CD4-positive, alpha-beta memory T cell (primary cell): ENCODE results near the gene SLCO3A1. TPM values are rescaled to one million over a fixed set of nuclear protein-coding genes. Genes with fewer than 3 reads are reported as not detected.
"Not testable (repeated sequence)": the region's sequence is repeated elsewhere in the genome, so short reads cannot be mapped to it uniquely, and the experiment has no call there.

Source experiments
- CTCF ChIA-PET: fragments of 350-600 bp; sonication (Branson Sonifier 250); formaldehyde crosslinking; loops from one replicate; lab custom pipeline; 2021; ENCODE audit warnings: inconsistent platforms; ENCODE audit not compliant: partially characterized antibody; lab: Charles Lee
- POLR2A ChIA-PET: fragments of 350-600 bp; sonication (Branson Sonifier 250); formaldehyde crosslinking; loops from one replicate; lab custom pipeline; 2021; ENCODE audit not compliant: partially characterized antibody; lab: Charles Lee
- DNase-seq, 5 donors: peaks; one replicate each; pipeline versions ENCODE4 v3.0.0 to v3.0.0-alpha.2; 2020 to 2022; ENCODE audit warnings: mixed read lengths in 1 of 5
- H3K27ac ChIP-seq: one replicate; pipeline ENCODE4 v1.7.0; 2013; ENCODE audit warnings: low read depth, low read length
- H3K27me3 ChIP-seq: 2 replicates; pipeline ENCODE4 v1.7.0; 2013; ENCODE audit warnings: mild to moderate bottlenecking, low read length, moderate library complexity; ENCODE audit not compliant: insufficient read depth
- H3K36me3 ChIP-seq: 2 replicates; pipeline ENCODE4 v1.7.0; 2013; ENCODE audit warnings: mild to moderate bottlenecking, low read length, moderate library complexity; ENCODE audit not compliant: insufficient read depth
- H3K4me1 ChIP-seq: 2 replicates; pipeline ENCODE4 v1.7.0; 2013; ENCODE audit warnings: mild to moderate bottlenecking, low read length, moderate library complexity; ENCODE audit not compliant: insufficient read depth
- H3K4me3 ChIP-seq, 2 donors: one replicate each; pipeline ENCODE4 v1.7.0; 2013; ENCODE audit warnings: low read length in 2 of 2, mild to moderate bottlenecking in 1 of 2
- H3K9me3 ChIP-seq, 2 donors: one replicate each; pipeline ENCODE4 v1.7.0; 2013; ENCODE audit warnings: low read length in 2 of 2, control low read depth in 1 of 2; ENCODE audit not compliant: control insufficient read depth in 1 of 2
- H3K27ac Mint-ChIP-seq, 7 donors: one replicate each; pipeline ENCODE4 v1.8.0; 2020 to 2021; ENCODE audit warnings: mixed read lengths in 7 of 7, mild to moderate bottlenecking in 6 of 7, inconsistent platforms in 3 of 7, moderate library complexity in 3 of 7
- H3K27me3 Mint-ChIP-seq, 2 donors: one replicate each; pipeline ENCODE4 v1.8.0; 2020 to 2021; ENCODE audit warnings: mixed read lengths in 2 of 2
- H3K36me3 Mint-ChIP-seq, 2 donors: one replicate each; pipeline ENCODE4 v1.8.0; 2020 to 2021; ENCODE audit warnings: mixed read lengths in 2 of 2, inconsistent platforms in 1 of 2, mild to moderate bottlenecking in 1 of 2
- H3K4me1 Mint-ChIP-seq, 4 donors: one replicate each; pipeline ENCODE4 v1.8.0; 2020 to 2021; ENCODE audit warnings: mixed read lengths in 4 of 4, mild to moderate bottlenecking in 1 of 4
- H3K4me3 Mint-ChIP-seq, 8 donors: one replicate each; pipeline ENCODE4 v1.8.0; 2020 to 2021; ENCODE audit warnings: mixed read lengths in 8 of 8, mild to moderate bottlenecking in 7 of 8, moderate library complexity in 6 of 8, inconsistent platforms in 3 of 8
- H3K9me3 Mint-ChIP-seq, 8 donors: one replicate each; pipeline ENCODE4 v1.8.0; 2020 to 2021; ENCODE audit warnings: mixed read lengths in 8 of 8, mild to moderate bottlenecking in 5 of 8, inconsistent platforms in 3 of 8, moderate library complexity in 1 of 8
- intact Hi-C: fragments of 100-400 bp; cut with micrococcal nuclease; formaldehyde crosslinking; loops from one replicate; pipeline ENCODE4 v1.15.1; 2023
- polyA plus RNA-seq, 2 donors: library from polyadenylated mRNA; unstranded; fragments of 300-500 nt; fragmentation: Illumina TruSeq; gene quantifications; one replicate each; pipeline ENCODE4 v1.2.3, GENCODE V29; 2021
- total RNA-seq, 2 experiments: library from RNA; stranded (reverse); gene quantifications; one replicate each; pipeline ENCODE4 v1.2.3, GENCODE V29; 2021

Gene SLCO3A1
- total and polyA plus RNA-seq, 4 experiments from 2014 or later = 30.9 to 61.3 (median 31.9) TPM

DNA sequence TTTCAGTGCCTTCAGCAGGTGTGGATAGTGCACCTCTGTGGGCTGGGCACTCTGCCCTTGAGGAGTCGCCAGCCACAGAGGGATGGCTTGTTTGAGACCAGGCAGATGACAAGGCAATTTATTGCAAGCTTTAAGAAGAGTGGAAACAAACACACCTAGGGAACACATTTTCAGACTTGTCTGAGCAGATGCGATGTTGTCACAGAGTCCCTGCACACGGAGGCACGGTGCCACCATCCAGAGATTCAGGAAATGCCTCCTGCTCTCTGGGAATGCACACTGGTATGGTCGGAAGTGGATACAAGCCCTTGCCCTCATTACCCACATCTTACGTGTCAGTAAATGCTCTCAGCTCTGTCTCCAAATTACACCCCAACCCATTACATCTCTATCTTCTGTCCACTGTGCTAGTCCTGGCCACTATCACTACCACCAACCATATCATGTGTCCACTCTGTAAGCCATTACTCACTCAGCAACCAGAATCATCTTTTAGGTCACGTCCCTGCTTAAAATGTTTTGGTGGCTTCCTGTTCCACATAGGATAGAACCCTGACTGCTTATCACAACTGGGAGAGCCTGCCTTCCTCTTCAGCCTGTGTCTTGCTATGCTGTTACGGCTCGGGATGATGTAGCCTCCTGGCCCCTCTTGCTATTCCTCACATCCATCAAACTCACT is 196.9 kb downstream of the SLCO3A1 start:
- Mint-ChIP-seq H3K27me3 (no peaks in the 10 kb centered on the region), H3K9me3 (no peaks in the 10 kb centered on the region), H3K36me3 (no peaks in the 10 kb centered on the region), H3K4me1 (peaks cover 23 to 54% (median 34%) of the 10 kb centered on the region in 4 donors), H3K4me3 (no peak overlapping the region), H3K27ac (peak overlapping the region in 1 of 7 donors; percentile 7)
- H3K27me3 ChIP-seq = no peaks in the 10 kb centered on the region
- no peak overlapping the region for H3K4me3 ChIP-seq
- no peak for DNase-seq
- no peaks in the 10 kb centered on the region for H3K36me3 ChIP-seq
- H3K4me1 ChIP-seq = no peaks in the 10 kb centered on the region
- ChIA-PET CTCF (no interaction called here), POLR2A (no interaction called here)
- H3K9me3 ChIP-seq = no peaks in the 10 kb centered on the region
- intact Hi-C loops = no loop called here
- no peak overlapping the region for H3K27ac ChIP-seq

DNA sequence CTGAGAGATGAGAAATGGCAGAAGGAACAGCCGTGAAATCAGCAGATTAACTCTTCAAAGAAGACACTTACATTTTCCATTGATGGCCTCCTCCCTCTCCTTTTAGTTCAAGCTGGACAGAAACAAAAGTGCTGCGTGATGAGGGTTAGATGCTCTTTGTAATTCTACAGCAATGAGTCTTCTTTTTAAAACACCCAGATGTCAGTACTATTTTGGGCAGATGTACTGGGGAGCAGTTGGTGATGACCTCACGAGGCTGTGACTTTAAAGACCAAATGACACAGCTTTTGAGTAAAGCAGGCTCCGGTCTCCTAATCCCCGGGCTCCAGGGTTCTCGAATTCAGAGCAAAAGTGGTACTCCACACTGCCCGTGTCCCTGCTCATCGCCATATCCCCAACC is 198.2 kb downstream of the SLCO3A1 start:
- Histone ChIP-seq H3K9me3 (no peaks in the 10 kb centered on the region), H3K36me3 (no peaks in the 10 kb centered on the region), H3K4me3 (no peak overlapping the region), H3K27ac (no peak overlapping the region), H3K4me1 (no peaks in the 10 kb centered on the region), H3K27me3 (no peaks in the 10 kb centered on the region)
- Mint-ChIP-seq H3K27ac (no peak overlapping the region), H3K36me3 (no peaks in the 10 kb centered on the region), H3K4me1 (peaks cover 23 to 57% (median 41%) of the 10 kb centered on the region in 4 donors), H3K9me3 (no peaks in the 10 kb centered on the region), H3K4me3 (no peak overlapping the region), H3K27me3 (no peaks in the 10 kb centered on the region)
- intact Hi-C loops = no loop called here
- POLR2A ChIA-PET = no interaction called here
- CTCF ChIA-PET = no interaction called here
- DNase-seq = no peak

DNA sequence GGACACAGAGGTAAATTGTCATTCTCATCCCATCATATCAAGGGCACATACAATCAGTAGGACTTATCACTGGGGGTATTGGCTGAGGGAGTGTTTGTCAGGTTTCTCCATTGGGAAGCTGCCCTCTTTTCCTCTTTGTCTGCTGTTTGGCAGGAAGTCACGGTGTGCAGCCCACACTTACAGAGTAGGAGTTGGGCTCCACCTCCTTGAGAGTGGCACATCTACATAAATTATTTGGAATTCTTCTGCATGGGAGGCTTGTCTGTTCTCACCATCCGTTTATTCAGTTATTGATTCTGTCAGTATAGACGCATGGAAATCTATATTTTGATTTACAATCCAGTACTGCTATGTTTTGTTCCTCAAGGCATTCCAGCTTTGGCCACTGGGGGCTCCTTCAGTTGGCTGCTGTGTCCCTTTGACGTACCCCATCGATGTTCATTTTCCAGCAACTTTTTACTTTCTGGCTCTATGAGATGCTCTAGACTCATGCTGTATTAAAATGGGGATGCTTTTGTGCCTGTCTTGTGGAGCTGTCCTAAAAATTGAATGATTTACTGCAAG is 200.3 kb downstream of the SLCO3A1 start:
- CTCF ChIA-PET = interaction anchor here (0.8 kb wide), 1 partner anchor 14 kb away, joined by 3 read pairs; no protein-coding TSS in a partner anchor
- POLR2A ChIA-PET = no interaction called here
- intact Hi-C loops = no loop called here

DNA sequence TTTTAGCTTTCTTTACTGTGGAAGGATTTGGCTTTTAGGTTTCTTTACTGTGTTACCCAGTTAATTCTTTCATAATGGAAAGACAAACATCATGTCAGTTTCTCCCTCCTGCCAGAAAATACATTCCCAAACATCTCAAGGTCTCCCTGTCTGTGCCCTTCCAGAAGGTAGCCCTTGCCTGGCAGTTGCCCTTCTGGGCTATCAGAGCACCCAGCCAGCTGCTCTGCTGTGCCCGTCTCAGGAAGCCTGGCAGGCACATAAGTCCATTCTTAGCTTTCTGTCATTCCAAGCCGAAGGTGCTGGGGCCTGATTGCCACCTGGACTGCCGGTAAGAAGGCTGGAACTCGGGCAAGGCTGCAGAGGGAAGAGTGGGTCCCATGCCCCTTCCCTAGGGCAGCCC is 203.4 kb downstream of the SLCO3A1 start:
- Histone ChIP-seq H3K4me3 (no peak overlapping the region), H3K9me3 (no peaks in the 10 kb centered on the region), H3K27me3 (no peaks in the 10 kb centered on the region), H3K36me3 (no peaks in the 10 kb centered on the region), H3K4me1 (no peaks in the 10 kb centered on the region), H3K27ac (no peak overlapping the region)
- H3K4me1 Mint-ChIP-seq = peaks cover 12 to 28% (median 22%) of the 10 kb centered on the region in 4 donors
- no peak overlapping the region for H3K4me3 Mint-ChIP-seq
- POLR2A ChIA-PET = no interaction called here
- CTCF ChIA-PET = no interaction called here
- H3K27ac Mint-ChIP-seq = no peak overlapping the region
- no peak for DNase-seq
- H3K27me3 Mint-ChIP-seq = no peaks in the 10 kb centered on the region
- intact Hi-C loops = no loop called here
- H3K9me3 Mint-ChIP-seq = no peaks in the 10 kb centered on the region
- peaks cover 0 to under 1% of the 10 kb centered on the region in 2 donors for H3K36me3 Mint-ChIP-seq

More for the DNA sequence above, 200.3 kb downstream of the SLCO3A1 start:
- no peaks in the 10 kb centered on the region for H3K4me1 ChIP-seq
- Mint-ChIP-seq H3K36me3 (no peaks in the 10 kb centered on the region), H3K27me3 (no peaks in the 10 kb centered on the region), H3K27ac (no peak overlapping the region), H3K4me3 (no peak overlapping the region), H3K9me3 (no peaks in the 10 kb centered on the region), H3K4me1 (peaks cover 19 to 55% (median 36%) of the 10 kb centered on the region in 4 donors)
- no peak for DNase-seq
- H3K4me3 ChIP-seq = no peak overlapping the region
- no peaks in the 10 kb centered on the region for H3K36me3 ChIP-seq
- H3K27me3 ChIP-seq = no peaks in the 10 kb centered on the region
- H3K9me3 ChIP-seq = no peaks in the 10 kb centered on the region
- no peak overlapping the region for H3K27ac ChIP-seq

DNA sequence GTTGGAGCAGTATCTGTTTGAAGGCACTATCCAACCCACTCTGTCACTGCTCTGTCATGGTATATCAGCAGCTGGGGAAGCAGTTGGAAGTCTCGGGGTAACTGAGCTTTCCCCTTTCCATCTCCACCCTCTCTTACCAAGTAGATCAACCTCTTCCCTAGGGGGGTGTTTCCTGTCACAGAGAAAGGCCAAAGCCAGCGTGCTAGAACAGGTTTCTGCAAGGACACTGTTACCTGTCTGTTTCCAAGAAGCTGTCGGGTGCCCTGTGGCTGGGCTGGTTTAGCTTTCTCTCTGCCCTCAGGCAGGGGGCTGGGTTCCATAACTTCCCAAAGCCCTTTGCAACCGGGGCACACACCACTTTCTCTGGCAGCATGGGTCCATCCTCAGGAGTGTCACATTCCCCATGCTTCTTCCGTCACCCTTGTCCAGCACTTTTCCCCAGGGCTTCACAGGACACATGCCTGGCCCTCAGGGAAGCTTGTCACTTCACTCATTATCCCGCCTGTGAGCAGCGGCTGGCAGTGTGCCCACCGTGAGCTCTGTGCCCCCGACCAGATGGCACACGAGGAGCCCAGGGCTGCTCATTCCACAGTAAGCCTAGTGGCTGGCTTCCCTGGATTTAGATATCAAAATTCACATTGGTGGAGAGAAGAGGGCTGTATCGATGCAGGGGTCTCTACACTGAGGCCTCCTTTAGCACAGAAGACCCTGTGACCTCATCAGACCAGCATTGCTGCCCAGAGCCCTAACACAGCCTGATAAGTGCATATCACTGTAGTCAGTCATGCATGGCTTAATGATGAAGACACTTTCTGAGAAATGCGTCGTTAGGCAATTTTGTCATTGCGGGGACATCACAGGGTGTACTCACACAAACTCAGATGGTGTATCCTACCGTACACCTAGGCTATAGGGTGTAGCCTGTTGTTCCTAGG is 205.8 kb downstream of the SLCO3A1 start:
- peaks cover 18 to 28% (median 25%) of the 10 kb centered on the region in 4 donors for H3K4me1 Mint-ChIP-seq
- DNase-seq = no peak
- H3K27ac Mint-ChIP-seq = peak overlapping the region in 2 of 7 donors; percentile 1 to 38
- peaks cover 0 to 3% (median 0%) of the 10 kb centered on the region in 8 donors for H3K9me3 Mint-ChIP-seq
- Histone ChIP-seq H3K27me3 (no peaks in the 10 kb centered on the region), H3K9me3 (no peaks in the 10 kb centered on the region), H3K36me3 (no peaks in the 10 kb centered on the region), H3K4me3 (no peak overlapping the region), H3K4me1 (no peaks in the 10 kb centered on the region), H3K27ac (no peak overlapping the region)
- H3K4me3 Mint-ChIP-seq = no peak overlapping the region
- CTCF ChIA-PET = no interaction called here
- peaks cover 0 to 3% of the 10 kb centered on the region in 2 donors for H3K36me3 Mint-ChIP-seq
- POLR2A ChIA-PET = no interaction called here
- intact Hi-C loops = no loop called here
- H3K27me3 Mint-ChIP-seq = no peaks in the 10 kb centered on the region

DNA sequence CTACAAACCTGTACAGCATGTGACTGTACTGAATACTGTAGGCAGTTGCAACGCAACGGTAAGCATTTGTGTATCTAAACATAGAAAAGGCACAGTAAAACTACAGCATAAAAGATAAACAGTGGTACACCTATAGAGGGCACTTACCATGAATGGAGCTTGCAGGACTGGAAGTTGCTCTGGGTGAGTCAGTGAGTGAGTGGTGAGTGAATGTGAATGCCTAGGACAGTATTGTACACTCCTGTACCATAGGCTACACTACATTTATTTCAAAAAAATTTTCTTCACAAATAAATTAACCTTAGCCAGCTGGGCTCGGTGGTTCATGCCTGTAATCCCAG is 206.4 kb downstream of the SLCO3A1 start:
- DNase-seq, H3K4me3 Mint-ChIP-seq, H3K36me3 Mint-ChIP-seq, H3K4me3 ChIP-seq, H3K27ac Mint-ChIP-seq, H3K27me3 ChIP-seq, H3K9me3 ChIP-seq, CTCF ChIA-PET, H3K36me3 ChIP-seq, intact Hi-C loops, H3K27me3 Mint-ChIP-seq, H3K27ac ChIP-seq, H3K4me1 ChIP-seq, H3K9me3 Mint-ChIP-seq, POLR2A ChIA-PET: not testable (repeated sequence)
- H3K4me1 Mint-ChIP-seq = peaks cover 18 to 32% (median 29%) of the 10 kb centered on the region in 4 donors
